Activated naive CD4-positive, alpha-beta T cell treated with anti-CD3 and anti-CD28 coated beads, Interleukin-2, amount 10 ng/mL, durations not matched to agents 7 days and 5 days (primary cell): ENCODE data around the gene ARSG.

Experiments
- CTCF ChIA-PET: fragments of 350-600 bp; sonication (Branson Sonifier 250); formaldehyde crosslinking; loops from one replicate; lab custom pipeline; 2021; ENCODE audit warnings: antibody characterized with exemption; lab: Charles Lee
- DNase-seq: peaks from one replicate; pipeline ENCODE4 v3.0.0-alpha.2; 2020
- H3K27ac Mint-ChIP-seq: one replicate; pipeline ENCODE4 v1.8.0; 2021; ENCODE audit warnings: mild to moderate bottlenecking, moderate library complexity, mixed read lengths
- H3K27me3 Mint-ChIP-seq: one replicate; pipeline ENCODE4 v1.8.0; 2021; ENCODE audit warnings: mild to moderate bottlenecking, mixed read lengths
- H3K36me3 Mint-ChIP-seq: one replicate; pipeline ENCODE4 v1.8.0; 2021; ENCODE audit warnings: mixed read lengths
- H3K4me1 Mint-ChIP-seq: one replicate; pipeline ENCODE4 v1.8.0; 2021; ENCODE audit warnings: mixed read lengths
- H3K4me3 Mint-ChIP-seq: one replicate; pipeline ENCODE4 v1.8.0; 2021; ENCODE audit warnings: mild to moderate bottlenecking, moderate library complexity, mixed read lengths
- H3K9me3 Mint-ChIP-seq: one replicate; pipeline ENCODE4 v1.8.0; 2021; ENCODE audit warnings: mixed read lengths

The ARSG gene

DNA sequence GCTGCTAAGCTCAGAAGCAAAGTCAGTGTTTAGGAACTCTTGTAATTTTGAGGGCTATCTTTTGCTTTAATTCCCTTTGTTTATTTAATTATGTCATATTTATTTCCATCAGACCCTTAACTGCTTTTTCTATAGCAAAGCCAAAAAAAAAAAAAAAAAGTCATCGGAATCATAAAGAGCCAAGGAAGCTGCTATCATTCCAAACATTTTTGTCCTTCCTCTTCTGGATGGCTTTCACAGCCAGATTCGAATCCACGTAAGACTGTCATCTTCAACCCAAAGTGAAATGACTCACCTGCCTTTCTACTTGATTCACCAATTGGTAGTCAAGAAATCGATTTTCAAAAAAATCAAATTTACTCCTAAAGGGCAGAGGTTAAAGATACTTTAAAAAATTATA is 127.6 kb downstream of the ARSG start:
- CTCF ChIA-PET = interaction anchor here (0.7 kb wide), 1 partner anchor 61 kb away, joined by 3 read pairs; no protein-coding TSS in a partner anchor
- peaks cover 23% of the 10 kb centered on the region for H3K9me3 Mint-ChIP-seq
- H3K36me3 Mint-ChIP-seq = peaks cover 62% of the 10 kb centered on the region
- no peak overlapping the region for H3K27ac Mint-ChIP-seq
- no peak for DNase-seq
- no peak overlapping the region for H3K4me3 Mint-ChIP-seq
- no peaks in the 10 kb centered on the region for H3K27me3 Mint-ChIP-seq
- peaks cover 29% of the 10 kb centered on the region for H3K4me1 Mint-ChIP-seq

DNA sequence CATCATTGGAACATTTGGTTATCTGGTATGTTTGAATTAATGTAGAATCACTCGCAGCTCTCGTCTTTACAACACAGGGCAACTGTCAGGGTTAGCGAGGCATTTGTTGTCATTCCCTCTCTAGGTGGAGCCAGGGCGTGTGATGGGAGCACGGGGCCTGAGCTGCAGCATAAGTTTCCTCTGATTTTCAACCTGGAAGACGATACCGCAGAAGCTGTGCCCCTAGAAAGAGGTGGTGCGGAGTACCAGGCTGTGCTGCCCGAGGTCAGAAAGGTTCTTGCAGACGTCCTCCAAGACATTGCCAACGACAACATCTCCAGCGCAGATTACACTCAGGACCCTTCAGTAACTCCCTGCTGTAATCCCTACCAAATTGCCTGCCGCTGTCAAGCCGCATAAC is 128.8 kb downstream of the ARSG start:
- Mint-ChIP-seq H3K4me3 (no peak overlapping the region), H3K27me3 (no peaks in the 10 kb centered on the region), H3K27ac (no peak overlapping the region), H3K9me3 (peaks cover 14% of the 10 kb centered on the region), H3K4me1 (peaks cover 17% of the 10 kb centered on the region), H3K36me3 (peaks cover 59% of the 10 kb centered on the region)
- CTCF ChIA-PET = interaction anchor here (0.6 kb wide), 1 partner anchor 199 kb away, joined by 3 read pairs; no protein-coding TSS in a partner anchor
- no peak for DNase-seq

DNA sequence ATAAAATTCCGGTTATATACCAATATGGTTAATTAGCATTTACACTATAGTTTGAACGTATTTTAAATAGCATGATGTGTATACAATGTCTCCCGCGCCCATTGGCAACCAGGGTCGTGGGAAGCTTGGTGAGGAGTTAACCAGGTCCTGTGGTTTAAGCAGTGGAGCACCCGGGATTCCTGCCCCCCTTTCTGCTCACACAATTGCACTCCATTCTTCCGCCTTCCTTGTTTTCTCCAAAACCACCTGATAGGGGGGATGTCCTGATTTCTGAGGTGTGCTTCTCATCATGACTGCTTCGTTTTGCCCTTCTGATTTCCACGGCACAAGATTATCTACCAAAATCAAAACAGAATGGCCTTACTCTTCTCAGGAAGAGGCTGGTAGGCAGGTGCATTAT is 130.2 kb downstream of the ARSG start:
- DNase-seq = no peak
- no peaks in the 10 kb centered on the region for H3K27me3 Mint-ChIP-seq
- H3K4me1 Mint-ChIP-seq = peaks cover 3% of the 10 kb centered on the region
- no peak overlapping the region for H3K27ac Mint-ChIP-seq
- H3K36me3 Mint-ChIP-seq = peaks cover 51% of the 10 kb centered on the region
- CTCF ChIA-PET = no interaction called here
- H3K9me3 Mint-ChIP-seq = peaks cover 5% of the 10 kb centered on the region
- no peak overlapping the region for H3K4me3 Mint-ChIP-seq

DNA sequence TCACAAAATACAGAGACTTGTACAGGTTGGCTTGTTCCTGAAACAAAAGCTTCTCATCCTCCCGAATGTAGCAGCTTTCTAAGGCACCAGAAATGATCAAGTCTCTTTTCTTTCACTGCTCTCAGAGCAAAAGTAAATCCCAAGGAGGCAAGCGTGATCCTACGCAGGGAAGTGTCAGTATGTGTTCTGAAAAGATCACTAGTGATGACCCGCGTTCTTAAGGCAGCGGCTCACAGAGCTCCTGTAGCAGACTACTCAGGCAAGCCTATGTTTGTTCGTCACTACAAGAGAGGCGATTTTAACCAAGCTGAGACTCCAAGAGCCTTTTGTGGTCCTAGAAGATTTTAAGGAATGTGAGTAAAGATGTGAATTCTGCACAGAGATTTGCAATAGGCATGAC is 131.5 kb downstream of the ARSG start:
- no peak overlapping the region for H3K4me3 Mint-ChIP-seq
- no peaks in the 10 kb centered on the region for H3K9me3 Mint-ChIP-seq
- H3K27me3 Mint-ChIP-seq = no peaks in the 10 kb centered on the region
- H3K36me3 Mint-ChIP-seq = peaks cover 49% of the 10 kb centered on the region
- DNase-seq = no peak
- H3K4me1 Mint-ChIP-seq = no peaks in the 10 kb centered on the region
- no peak overlapping the region for H3K27ac Mint-ChIP-seq
- CTCF ChIA-PET = no interaction called here

DNA sequence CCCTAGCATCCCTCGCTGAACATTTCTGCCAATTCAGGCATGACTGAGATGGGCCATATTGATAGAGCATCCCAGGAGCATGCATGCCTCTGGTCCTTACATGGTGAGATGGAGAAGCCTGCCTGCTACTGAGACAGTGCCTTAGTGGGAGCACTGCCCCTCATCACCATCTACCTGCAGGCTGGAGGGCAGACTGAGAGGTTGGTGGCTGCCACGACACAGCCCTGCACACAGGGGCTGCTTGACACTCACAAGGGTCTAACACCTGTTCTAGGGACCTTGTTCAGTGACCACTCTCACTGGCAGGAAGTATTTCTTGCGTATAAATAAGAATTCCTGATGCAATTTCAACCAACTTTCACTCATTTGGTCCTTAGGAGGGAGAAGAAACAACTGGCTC is 132.0 kb downstream of the ARSG start:
- H3K4me3 Mint-ChIP-seq = no peak overlapping the region
- no peak for DNase-seq
- H3K4me1 Mint-ChIP-seq = no peaks in the 10 kb centered on the region
- peaks cover 44% of the 10 kb centered on the region for H3K36me3 Mint-ChIP-seq
- no peaks in the 10 kb centered on the region for H3K27me3 Mint-ChIP-seq
- H3K9me3 Mint-ChIP-seq = no peaks in the 10 kb centered on the region
- no peak overlapping the region for H3K27ac Mint-ChIP-seq
- CTCF ChIA-PET = no interaction called here

DNA sequence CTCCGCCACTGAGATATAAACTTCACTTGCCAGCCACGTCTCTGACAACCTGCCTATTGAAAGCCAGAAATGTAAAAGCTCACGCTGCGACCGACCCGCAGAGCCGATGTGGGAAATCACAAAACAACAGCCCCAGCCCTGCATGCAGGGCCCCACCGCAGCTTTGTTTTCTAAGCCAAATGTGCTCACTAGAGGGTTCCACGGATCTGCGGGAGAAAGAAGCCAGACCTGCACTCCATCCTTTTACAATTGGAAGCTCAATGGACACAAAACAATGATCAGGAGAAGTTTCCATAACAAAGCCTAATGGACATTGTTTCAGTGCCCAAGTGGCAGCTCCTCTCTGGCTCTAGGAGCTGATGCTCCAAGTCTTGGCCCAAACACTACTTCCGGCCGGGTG is 132.9 kb downstream of the ARSG start:
- H3K4me3 Mint-ChIP-seq = no peak overlapping the region
- H3K4me1 Mint-ChIP-seq = no peaks in the 10 kb centered on the region
- peaks cover 43% of the 10 kb centered on the region for H3K36me3 Mint-ChIP-seq
- no peaks in the 10 kb centered on the region for H3K27me3 Mint-ChIP-seq
- no peak overlapping the region for H3K27ac Mint-ChIP-seq
- no peaks in the 10 kb centered on the region for H3K9me3 Mint-ChIP-seq
- DNase-seq = no peak
- CTCF ChIA-PET = interaction anchor here (0.8 kb wide), 1 partner anchor 79 kb away, joined by 3 read pairs; no protein-coding TSS in a partner anchor

DNA sequence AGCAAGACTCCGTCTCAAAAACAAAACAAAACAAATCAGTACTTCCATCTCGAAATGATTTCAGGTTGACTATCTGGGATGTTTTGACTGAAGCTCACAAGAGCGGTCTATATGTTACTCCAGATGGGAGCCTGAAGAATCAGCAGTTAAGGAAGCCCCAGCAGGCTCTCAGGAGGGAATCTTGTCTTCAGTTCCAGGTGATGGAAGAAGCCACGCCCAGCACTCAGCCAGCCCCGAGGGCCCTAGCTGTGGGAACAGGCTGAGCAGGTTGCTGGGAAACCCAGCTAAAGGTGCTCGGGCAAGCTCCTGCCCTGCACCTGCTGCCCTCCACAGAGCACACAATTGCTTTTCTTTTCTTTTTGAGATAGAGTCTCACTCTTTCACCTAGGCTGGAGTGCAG is 133.6 kb downstream of the ARSG start:
- Mint-ChIP-seq H3K27me3 (no peaks in the 10 kb centered on the region), H3K27ac (no peak overlapping the region), H3K4me3 (no peak overlapping the region), H3K9me3 (no peaks in the 10 kb centered on the region), H3K4me1 (no peaks in the 10 kb centered on the region), H3K36me3 (peaks cover 41% of the 10 kb centered on the region)
- CTCF ChIA-PET = interaction anchor here (0.8 kb wide), 1 partner anchor 80 kb away, joined by 3 read pairs; no protein-coding TSS in a partner anchor
- no peak for DNase-seq

DNA sequence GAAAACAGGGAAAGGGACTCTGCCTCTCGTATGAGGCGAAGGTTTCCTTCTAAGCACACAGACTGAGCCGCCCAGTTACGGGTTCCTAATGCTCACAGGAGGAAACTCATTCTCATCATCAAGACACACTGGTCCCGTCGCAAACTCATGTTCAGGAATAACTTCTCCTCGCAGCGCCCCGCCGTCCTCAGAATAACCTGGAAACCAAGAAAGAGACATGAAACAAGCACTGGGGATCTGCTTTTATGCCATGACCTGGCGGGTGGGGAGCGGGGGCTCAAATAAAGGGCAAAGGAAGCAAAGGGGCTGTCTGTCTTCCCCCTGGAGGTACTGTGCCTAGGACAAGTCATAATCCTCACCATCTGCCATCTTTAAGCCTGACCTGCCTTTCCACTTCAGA is 134.7 kb downstream of the ARSG start:
- Mint-ChIP-seq H3K36me3 (peaks cover 38% of the 10 kb centered on the region), H3K27ac (no peak overlapping the region)

DNA sequence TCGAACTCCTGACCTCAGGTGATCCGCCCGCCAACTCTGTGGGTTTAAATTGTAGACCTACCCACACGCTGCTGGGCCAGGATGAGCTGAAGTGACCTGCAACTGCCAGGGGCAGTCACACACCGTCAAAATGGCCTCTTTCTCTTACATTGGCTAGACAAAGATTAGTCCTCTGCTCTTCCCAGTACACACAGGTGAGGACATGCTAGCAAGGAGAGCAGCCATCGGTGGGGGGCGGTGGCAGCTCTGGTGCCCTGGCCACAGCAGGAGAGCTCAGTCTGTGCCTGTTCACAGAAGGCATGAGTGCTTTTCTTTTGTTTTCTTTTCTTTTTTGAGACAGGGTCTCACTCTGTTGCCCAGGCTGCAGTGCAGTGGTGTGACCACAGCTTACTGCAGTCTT is 136.3 kb downstream of the ARSG start:
- no peak for DNase-seq
- Mint-ChIP-seq H3K27ac (no peak overlapping the region), H3K4me3 (no peak overlapping the region), H3K4me1 (peaks cover 10% of the 10 kb centered on the region), H3K27me3 (no peaks in the 10 kb centered on the region), H3K9me3 (no peaks in the 10 kb centered on the region), H3K36me3 (peaks cover 45% of the 10 kb centered on the region)
- CTCF ChIA-PET = interaction anchor here (0.6 to 2.0 kb wide), 4 partner anchors 30 to 257 kb away, joined by 4 to 9 read pairs (median 5); partner anchors contain the start of gene WIPI1

More for the DNA sequence above, 134.7 kb downstream of the ARSG start:
- Mint-ChIP-seq H3K27me3 (no peaks in the 10 kb centered on the region), H3K9me3 (no peaks in the 10 kb centered on the region), H3K4me3 (no peak overlapping the region), H3K4me1 (no peaks in the 10 kb centered on the region)
- no peak for DNase-seq
- CTCF ChIA-PET = no interaction called here

DNA sequence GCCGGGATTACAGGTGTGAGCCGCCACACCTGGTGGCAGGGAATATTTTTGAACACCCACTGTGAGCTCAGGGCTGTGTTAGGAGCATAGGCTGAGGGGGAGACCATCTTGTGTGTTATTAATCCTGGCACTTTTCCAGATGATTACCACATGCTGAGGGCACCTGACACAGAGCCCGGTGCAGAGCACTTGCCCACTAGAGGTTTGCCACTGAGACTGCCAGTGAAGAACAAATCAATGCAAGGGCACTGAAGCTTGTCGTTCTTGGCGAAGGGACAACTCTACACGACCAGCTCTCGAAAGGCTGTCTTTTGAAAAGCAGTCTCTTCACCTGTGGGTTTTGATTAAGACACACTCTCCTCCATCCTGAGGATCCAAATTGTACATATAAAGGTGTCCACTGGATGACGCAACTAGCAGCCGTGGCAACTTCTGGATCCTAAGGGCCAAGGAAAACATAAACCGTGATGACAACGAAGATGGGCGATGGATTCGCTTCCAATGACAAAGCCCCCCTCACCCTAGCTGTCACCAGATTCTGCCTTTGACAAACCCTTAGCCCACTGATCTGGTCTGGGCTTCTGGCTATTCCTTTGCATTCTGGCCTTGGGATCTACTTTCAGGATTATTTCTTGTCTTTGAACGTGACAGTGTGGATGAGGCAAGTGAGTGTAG is 137.3 kb downstream of the ARSG start:
- H3K36me3 Mint-ChIP-seq = peaks cover 52% of the 10 kb centered on the region
- no peaks in the 10 kb centered on the region for H3K9me3 Mint-ChIP-seq
- H3K4me1 Mint-ChIP-seq = peaks cover 12% of the 10 kb centered on the region
- no peak overlapping the region for H3K4me3 Mint-ChIP-seq
- no peak overlapping the region for H3K27ac Mint-ChIP-seq
- CTCF ChIA-PET = interaction anchor here (1.3 to 2.0 kb wide), 3 partner anchors 29 to 166 kb away, joined by 4 to 9 read pairs (median 6); partner anchors contain the start of gene WIPI1
- no peak for DNase-seq
- H3K27me3 Mint-ChIP-seq = no peaks in the 10 kb centered on the region

DNA sequence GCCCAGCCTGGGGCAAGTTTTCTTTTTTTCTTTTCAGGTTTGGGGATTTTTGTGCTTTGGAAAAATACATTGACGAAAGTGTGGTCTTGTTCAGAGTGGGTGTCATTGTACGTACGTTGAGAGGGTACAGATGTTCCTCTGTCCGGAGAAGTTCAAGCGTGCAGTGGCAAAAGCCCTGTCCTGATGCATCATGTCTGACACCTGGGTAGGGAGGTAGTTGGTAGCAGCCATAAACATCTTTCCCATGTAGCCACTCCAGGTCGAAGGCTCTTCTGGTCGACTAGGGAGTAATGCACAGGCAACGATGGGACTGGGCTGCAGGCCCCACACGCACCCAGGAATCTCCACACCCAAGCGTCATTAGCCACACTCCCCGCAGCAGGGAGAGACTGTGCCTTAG is 138.6 kb downstream of the ARSG start:
- no peak for DNase-seq
- H3K27ac Mint-ChIP-seq = no peak overlapping the region
- H3K36me3 Mint-ChIP-seq = peaks cover 60% of the 10 kb centered on the region
- H3K4me3 Mint-ChIP-seq = no peak overlapping the region
- CTCF ChIA-PET = interaction anchor here (3.7 to 8.9 kb wide), 2 partner anchors 31 to 167 kb away, joined by 14 to 122 read pairs; no protein-coding TSS in a partner anchor
- no peaks in the 10 kb centered on the region for H3K9me3 Mint-ChIP-seq
- no peaks in the 10 kb centered on the region for H3K27me3 Mint-ChIP-seq
- H3K4me1 Mint-ChIP-seq = peaks cover 21% of the 10 kb centered on the region

DNA sequence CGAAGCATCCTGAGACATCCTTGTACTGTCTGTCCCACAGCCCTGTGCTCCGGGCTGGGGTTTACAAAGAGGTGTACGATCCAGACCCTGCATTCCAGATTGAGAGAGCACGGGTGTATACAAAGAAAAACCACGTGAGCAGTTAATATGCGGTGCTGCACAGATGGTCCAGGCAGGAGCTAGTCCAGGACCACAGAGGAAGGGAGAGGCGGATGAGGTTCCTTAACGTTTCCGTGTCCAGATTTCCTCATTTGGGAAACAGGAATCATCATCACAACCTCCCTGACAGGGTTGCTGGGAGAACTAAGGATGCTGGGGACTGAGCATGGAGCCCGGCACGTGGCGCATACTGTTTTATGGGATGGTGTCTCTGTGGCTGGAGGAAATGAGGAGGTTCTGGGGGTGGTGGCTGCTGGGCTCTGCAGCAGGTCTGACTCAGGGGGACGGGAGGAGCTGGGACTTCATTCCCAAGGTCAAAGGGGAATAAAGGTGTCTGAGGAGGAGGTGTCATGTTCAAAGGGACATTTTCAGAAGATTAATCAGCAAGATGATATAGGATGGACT is 139.8 kb downstream of the ARSG start:
- Mint-ChIP-seq H3K9me3 (no peaks in the 10 kb centered on the region), H3K36me3 (peaks cover 59% of the 10 kb centered on the region), H3K27ac (no peak overlapping the region), H3K4me3 (no peak overlapping the region), H3K27me3 (no peaks in the 10 kb centered on the region), H3K4me1 (peaks cover 34% of the 10 kb centered on the region)
- CTCF ChIA-PET = interaction anchor here (1.0 to 15.3 kb wide), 11 partner anchors 11 to 261 kb away, joined by 3 to 192 read pairs (median 5); partner anchors contain the start of gene WIPI1
- DNase-seq = no peak

DNA sequence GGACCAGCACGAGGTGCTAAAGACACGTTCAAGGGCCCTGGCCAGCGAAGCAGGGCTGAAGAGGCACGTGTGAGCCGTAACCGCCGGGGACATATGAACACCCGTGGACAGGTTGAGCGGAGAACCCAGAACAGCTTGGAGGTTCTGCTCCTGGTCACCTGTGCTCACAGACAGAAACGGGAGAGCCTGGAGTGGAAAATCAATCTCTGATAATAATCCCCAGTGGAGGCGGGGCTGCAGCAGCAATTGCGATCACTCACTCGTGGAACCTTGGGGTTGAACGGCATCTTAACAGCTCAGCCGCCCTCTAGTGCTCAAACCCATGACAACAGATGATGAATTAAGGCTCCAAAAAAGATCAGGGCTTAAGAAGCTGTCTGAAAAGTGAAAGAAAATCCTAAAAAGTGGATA is 140.4 kb downstream of the ARSG start:
- Mint-ChIP-seq H3K4me1 (peaks cover 39% of the 10 kb centered on the region), H3K4me3 (no peak overlapping the region), H3K36me3 (peaks cover 61% of the 10 kb centered on the region), H3K27me3 (no peaks in the 10 kb centered on the region), H3K27ac (peak overlapping the region; percentile 60), H3K9me3 (no peaks in the 10 kb centered on the region)
- CTCF ChIA-PET = interaction anchor here (0.6 to 15.3 kb wide), 17 partner anchors 10 to 261 kb away, joined by 3 to 192 read pairs (median 4); partner anchors contain the start of gene WIPI1
- peak; percentile 70 for DNase-seq

DNA sequence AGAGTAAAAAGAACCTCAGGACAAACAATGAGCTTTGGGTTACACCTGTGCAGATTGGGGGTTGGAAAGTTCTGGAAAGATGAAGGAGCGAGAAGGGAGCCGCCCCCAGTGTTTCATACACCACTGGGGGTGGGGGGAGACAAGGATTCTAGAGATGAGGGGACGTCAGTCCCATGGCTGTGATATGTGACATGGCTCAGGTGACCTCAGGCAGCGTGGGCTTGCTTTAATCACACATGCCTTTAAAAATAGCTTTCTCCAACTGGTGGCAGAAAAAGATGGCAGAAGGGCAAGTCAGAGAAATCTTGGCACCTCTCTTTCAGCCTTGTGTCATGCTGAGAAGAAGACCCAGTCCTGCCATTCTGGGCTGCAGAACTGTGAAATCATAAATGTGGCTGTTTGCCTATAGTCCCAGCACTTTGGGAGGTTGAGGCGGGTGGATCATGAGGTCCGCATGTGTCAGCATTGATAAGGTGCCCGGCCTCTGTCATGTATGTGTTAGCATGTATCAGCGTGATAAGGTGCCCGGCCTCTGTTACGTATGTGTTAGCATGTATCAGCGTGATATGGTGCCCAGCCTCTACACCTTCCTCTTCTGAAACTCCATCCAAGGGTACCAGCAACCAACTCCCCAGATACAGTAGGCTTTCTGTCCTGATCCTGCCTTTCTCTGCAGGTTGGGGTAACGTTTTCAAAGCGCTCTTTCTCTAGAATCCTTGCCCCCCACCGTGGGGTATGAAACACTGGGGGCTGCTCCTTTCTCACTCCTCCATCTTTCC is 141.0 kb downstream of the ARSG start:
- CTCF ChIA-PET = interaction anchor here (0.6 to 15.3 kb wide), 20 partner anchors 10 to 262 kb away, joined by 3 to 192 read pairs (median 4); partner anchors contain the start of gene WIPI1
- no peak overlapping the region for H3K4me3 Mint-ChIP-seq
- H3K4me1 Mint-ChIP-seq = peaks cover 45% of the 10 kb centered on the region
- no peaks in the 10 kb centered on the region for H3K9me3 Mint-ChIP-seq
- H3K27me3 Mint-ChIP-seq = no peaks in the 10 kb centered on the region
- H3K36me3 Mint-ChIP-seq = peaks cover 60% of the 10 kb centered on the region
- peak overlapping the region; percentile 60 for H3K27ac Mint-ChIP-seq
- DNase-seq = no peak
